ENCODE measurements around the gene KLC4. TPM values are rescaled to one million over a fixed set of nuclear protein-coding genes. Genes with fewer than 3 reads are reported as not detected.

The KLC4 gene
- polyA plus RNA-seq, 2 of the 4 experiments (the other 2 are of a cell fraction) = 8.4 to 9.9 TPM

GRCh38 chr6:43124481-43124880, 65.0 kb downstream of the KLC4 start:
- Histone ChIP-seq H3K4me3 (no peak overlapping the region), H3K9me3 (no peaks in the 10 kb centered on the region), H3K4me1 (peaks cover 8% of the 10 kb centered on the region; the same call in 1 of the 3 replicates), H3K27ac (no peak overlapping the region), H3K4me2 (no peak overlapping the region)
- 82% methylated on average over 4 of the region's 6 CpGs for WGBS (ENCODE audit: missing lambda C conversion rate)
- ChIA-PET CTCF (interaction anchor here (0.5 to 2.5 kb wide), 6 partner anchors 9 to 270 kb away, joined by 3 to 13 read pairs (median 4); no protein-coding TSS in a partner anchor), POLR2A (no interaction called here)
- no peak for DNase-seq (ENCODE audit: low read depth in 1 of 2, low spot score in 1 of 2)
- no peak for FAIRE-seq
- TF ChIP-seq KDM1A (IDR thresholded peaks at IDR 0.05; ENCODE audit: low read depth) (no peak), CTCF (IDR thresholded peaks at IDR 0.05) (no peak), CBX2 (IDR thresholded peaks at IDR 0.05; ENCODE audit: borderline replicate concordance, low read depth) (no peak)
- no peak for ATAC-seq

Other genes with a start within 250 kb of the KLC4 start
- 46.4 and 65.2 TPM in 2 replicates for gene RPL7L1, start 180.0 kb upstream of the KLC4 start, polyA plus RNA-seq (2011; rRNA removed)
- gene RPL7L1, start 180.0 kb upstream of the KLC4 start, polyA plus RNA-seq (2017; fragmentation: RNase III; extraction: RNeasy Plus Mini Kit Qiagen cat#74134 plus additional on column Dnase treatment) = 82.5 to 101 TPM (median 84.1 TPM) in 3 replicates
- not detected in 2 replicates for gene PTCRA, start 143.6 kb upstream of the KLC4 start, polyA plus RNA-seq (2011; rRNA removed)
- gene PTCRA, start 143.6 kb upstream of the KLC4 start, polyA plus RNA-seq (2017; fragmentation: RNase III; extraction: RNeasy Plus Mini Kit Qiagen cat#74134 plus additional on column Dnase treatment) = not detected in 3 replicates
- 28.2 and 30.3 TPM in 2 replicates for gene CNPY3, start 130.2 kb upstream of the KLC4 start, polyA plus RNA-seq (2011; rRNA removed)
- gene CNPY3, start 130.2 kb upstream of the KLC4 start, polyA plus RNA-seq (2017; fragmentation: RNase III; extraction: RNeasy Plus Mini Kit Qiagen cat#74134 plus additional on column Dnase treatment) = 31.9 to 39.4 TPM (median 38.5 TPM) in 3 replicates
- gene GNMT, start 98.9 kb upstream of the KLC4 start, polyA plus RNA-seq (2011; rRNA removed) = 0.12 TPM in 2 replicates
- gene GNMT, start 98.9 kb upstream of the KLC4 start, polyA plus RNA-seq (2017; fragmentation: RNase III; extraction: RNeasy Plus Mini Kit Qiagen cat#74134 plus additional on column Dnase treatment) = 0.23 to 0.32 TPM (median 0.31 TPM) in 3 replicates
- 4.6 TPM in 2 replicates for gene PEX6, start 80.5 kb upstream of the KLC4 start, polyA plus RNA-seq (2011; rRNA removed)
- gene PEX6, start 80.5 kb upstream of the KLC4 start, polyA plus RNA-seq (2017; fragmentation: RNase III; extraction: RNeasy Plus Mini Kit Qiagen cat#74134 plus additional on column Dnase treatment) = 8.3 to 9.5 TPM (median 8.6 TPM) in 3 replicates
- 34.6 and 41.6 TPM in 2 replicates for gene PPP2R5D, start 75.1 kb upstream of the KLC4 start, polyA plus RNA-seq (2011; rRNA removed)
- 25.8 to 26.5 TPM (median 26.0 TPM) in 3 replicates for gene PPP2R5D, start 75.1 kb upstream of the KLC4 start, polyA plus RNA-seq (2017; fragmentation: RNase III; extraction: RNeasy Plus Mini Kit Qiagen cat#74134 plus additional on column Dnase treatment)
- gene MEA1, start 45.7 kb upstream of the KLC4 start, polyA plus RNA-seq (2011; rRNA removed) = 58.6 and 63.4 TPM in 2 replicates
- 90.1 to 94.3 TPM (median 92.8 TPM) in 3 replicates for gene MEA1, start 45.7 kb upstream of the KLC4 start, polyA plus RNA-seq (2017; fragmentation: RNase III; extraction: RNeasy Plus Mini Kit Qiagen cat#74134 plus additional on column Dnase treatment)
- gene KLHDC3, start 45.4 kb upstream of the KLC4 start, polyA plus RNA-seq (2011; rRNA removed) = 18.8 and 21.3 TPM in 2 replicates
- 25.5 to 28.0 TPM (median 26.9 TPM) in 3 replicates for gene KLHDC3, start 45.4 kb upstream of the KLC4 start, polyA plus RNA-seq (2017; fragmentation: RNase III; extraction: RNeasy Plus Mini Kit Qiagen cat#74134 plus additional on column Dnase treatment)
- gene RRP36, start 38.0 kb upstream of the KLC4 start, polyA plus RNA-seq (2011; rRNA removed) = 51.9 and 52.3 TPM in 2 replicates
- 54.0 to 56.2 TPM (median 55.7 TPM) in 3 replicates for gene RRP36, start 38.0 kb upstream of the KLC4 start, polyA plus RNA-seq (2017; fragmentation: RNase III; extraction: RNeasy Plus Mini Kit Qiagen cat#74134 plus additional on column Dnase treatment)
- 12.1 and 14.6 TPM in 2 replicates for gene CUL7, start 5.8 kb upstream of the KLC4 start, polyA plus RNA-seq (2011; rRNA removed)
- 8.1 to 10.6 TPM (median 10.0 TPM) in 3 replicates for gene CUL7, start 5.8 kb upstream of the KLC4 start, polyA plus RNA-seq (2017; fragmentation: RNase III; extraction: RNeasy Plus Mini Kit Qiagen cat#74134 plus additional on column Dnase treatment)
- 20.9 and 33.7 TPM in 2 replicates for gene MRPL2, start 197 bp upstream of the KLC4 start, polyA plus RNA-seq (2011; rRNA removed)
- gene MRPL2, start 197 bp upstream of the KLC4 start, polyA plus RNA-seq (2017; fragmentation: RNase III; extraction: RNeasy Plus Mini Kit Qiagen cat#74134 plus additional on column Dnase treatment) = 50.9 to 55.6 TPM (median 51.9 TPM) in 3 replicates
- gene PTK7, start 16.7 kb downstream of the KLC4 start, polyA plus RNA-seq (2011; rRNA removed) = 2.8 and 3.4 TPM in 2 replicates
- 4.5 to 5.7 TPM (median 5.6 TPM) in 3 replicates for gene PTK7, start 16.7 kb downstream of the KLC4 start, polyA plus RNA-seq (2017; fragmentation: RNase III; extraction: RNeasy Plus Mini Kit Qiagen cat#74134 plus additional on column Dnase treatment)
- 16.2 and 16.7 TPM in 2 replicates for gene SRF, start 111.6 kb downstream of the KLC4 start, polyA plus RNA-seq (2011; rRNA removed)
- gene SRF, start 111.6 kb downstream of the KLC4 start, polyA plus RNA-seq (2017; fragmentation: RNase III; extraction: RNeasy Plus Mini Kit Qiagen cat#74134 plus additional on column Dnase treatment) = 14.0 to 15.7 TPM (median 14.2 TPM) in 3 replicates
- gene CUL9, start 122.6 kb downstream of the KLC4 start, polyA plus RNA-seq (2011; rRNA removed) = 11.0 and 11.3 TPM in 2 replicates
- gene CUL9, start 122.6 kb downstream of the KLC4 start, polyA plus RNA-seq (2017; fragmentation: RNase III; extraction: RNeasy Plus Mini Kit Qiagen cat#74134 plus additional on column Dnase treatment) = 10.9 to 12.7 TPM (median 12.5 TPM) in 3 replicates
- gene DNPH1, start 169.8 kb downstream of the KLC4 start, polyA plus RNA-seq (2011; rRNA removed) = 51.4 and 63.2 TPM in 2 replicates
- 77.5 to 82.0 TPM (median 80.2 TPM) in 3 replicates for gene DNPH1, start 169.8 kb downstream of the KLC4 start, polyA plus RNA-seq (2017; fragmentation: RNase III; extraction: RNeasy Plus Mini Kit Qiagen cat#74134 plus additional on column Dnase treatment)
- 0.03 TPM in 1 of 2 replicates, not detected in the other for gene TTBK1, start 183.8 kb downstream of the KLC4 start, polyA plus RNA-seq (2011; rRNA removed)
- 0.04 to 0.05 TPM (median 0.04 TPM) in 3 replicates for gene TTBK1, start 183.8 kb downstream of the KLC4 start, polyA plus RNA-seq (2017; fragmentation: RNase III; extraction: RNeasy Plus Mini Kit Qiagen cat#74134 plus additional on column Dnase treatment)
- gene SLC22A7, start 238.6 kb downstream of the KLC4 start, polyA plus RNA-seq (2011; rRNA removed) = not detected in 2 replicates
- gene SLC22A7, start 238.6 kb downstream of the KLC4 start, polyA plus RNA-seq (2017; fragmentation: RNase III; extraction: RNeasy Plus Mini Kit Qiagen cat#74134 plus additional on column Dnase treatment) = not detected in 3 replicates
- gene CRIP3, start 249.2 kb downstream of the KLC4 start, polyA plus RNA-seq (2011; rRNA removed) = 1.3 and 2.6 TPM in 2 replicates
- gene CRIP3, start 249.2 kb downstream of the KLC4 start, polyA plus RNA-seq (2017; fragmentation: RNase III; extraction: RNeasy Plus Mini Kit Qiagen cat#74134 plus additional on column Dnase treatment) = 2.1 to 2.8 TPM (median 2.4 TPM) in 3 replicates

All from A549 (cell line).